Measurements from ENCODE around the gene C2orf80. TPM values are rescaled to one million over a fixed set of nuclear protein-coding genes. Genes with fewer than 3 reads are reported as not detected.

Gene C2orf80
- total RNA-seq, 1 donor from 2014 or later, result not detected

GRCh38 chr2:208192611-208193236 is 2.9 kb upstream of the C2orf80 start:
- no peak for DNase-seq (ENCODE audit: low read depth)

GRCh38 chr2:208189069-208189809 is 591 bp downstream of the C2orf80 start:
- no peak for TF ChIP-seq CTCF (conservative IDR thresholded peaks at IDR 0.05; ENCODE audit: low read depth, low read length)

More at GRCh38 chr2:208192611-208193236, 2.9 kb upstream of the C2orf80 start:
- H3K4me3 ChIP-seq (ENCODE audit: low read depth, low read length), result no peak overlapping the region
- no peak for TF ChIP-seq CTCF (conservative IDR thresholded peaks at IDR 0.05; ENCODE audit: low read depth, low read length)

DNA sequence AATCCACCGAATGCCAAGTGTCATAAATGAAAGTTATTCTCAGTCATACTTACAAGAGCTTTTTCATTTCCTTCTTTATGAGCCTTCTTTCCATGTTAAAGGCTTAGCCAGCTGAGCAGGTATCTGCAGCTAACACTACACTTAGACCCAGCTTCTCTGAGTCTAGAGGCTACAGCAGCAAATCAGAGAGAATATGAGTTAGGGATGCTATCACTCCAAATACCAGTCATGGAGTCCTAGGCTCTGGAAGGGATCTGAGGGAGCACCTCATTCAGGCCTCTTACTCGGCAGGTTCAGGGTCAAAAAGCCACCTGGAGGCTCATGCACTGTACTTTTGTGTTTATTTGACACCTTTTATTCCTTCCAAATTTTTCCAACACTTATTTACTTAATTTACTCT is 2.9 kb downstream of the C2orf80 start:
- no peak overlapping the region for H3K4me3 ChIP-seq (ENCODE audit: low read depth, low read length)
- no peak for TF ChIP-seq CTCF (conservative IDR thresholded peaks at IDR 0.05; ENCODE audit: low read depth, low read length)
- DNase-seq (ENCODE audit: low read depth), result no peak

More at GRCh38 chr2:208189069-208189809, 591 bp downstream of the C2orf80 start:
- DNase-seq (ENCODE audit: low read depth), result no peak
- no peak overlapping the region for H3K4me3 ChIP-seq (ENCODE audit: low read depth, low read length)

- H3K4me3 ChIP-seq (ENCODE audit: low read depth, low read length), result no peak overlapping the region
- TF ChIP-seq CTCF (conservative IDR thresholded peaks at IDR 0.05; ENCODE audit: low read depth, low read length), result no peak
- no peak for DNase-seq (ENCODE audit: low read depth)
These were observed 3.4 kb downstream of the C2orf80 start for GRCh38 chr2:208186465-208186864.

GRCh38 chr2:208183972-208184705 is 5.7 kb downstream of the C2orf80 start:
- no peak for DNase-seq (ENCODE audit: low read depth)
- no peak for TF ChIP-seq CTCF (conservative IDR thresholded peaks at IDR 0.05; ENCODE audit: low read depth, low read length)
- H3K4me3 ChIP-seq (ENCODE audit: low read depth, low read length), result no peak overlapping the region

DNA sequence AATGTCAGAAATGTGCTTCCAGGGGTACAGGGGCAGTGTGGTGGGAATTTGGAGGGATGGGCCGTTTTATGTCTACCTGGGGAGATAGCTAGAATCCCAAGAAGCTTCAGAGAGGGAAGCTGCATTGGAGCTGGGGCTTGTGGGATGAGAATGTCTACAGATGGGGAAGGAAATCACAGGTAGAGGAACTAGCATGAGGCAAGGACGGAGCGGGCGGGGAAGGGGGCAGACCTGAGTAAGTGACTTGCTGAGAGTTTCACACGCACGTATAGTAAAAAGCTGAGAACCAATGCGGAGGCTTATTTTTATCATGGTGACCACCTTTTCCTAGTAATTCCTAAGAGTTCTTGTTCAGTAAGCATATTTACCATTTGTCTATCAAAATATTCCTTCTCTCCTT is 6.3 kb downstream of the C2orf80 start:
- DNase-seq (ENCODE audit: low read depth), result no peak
- no peak for TF ChIP-seq CTCF (conservative IDR thresholded peaks at IDR 0.05; ENCODE audit: low read depth, low read length)
- no peak overlapping the region for H3K4me3 ChIP-seq (ENCODE audit: low read depth, low read length)

Data from epithelial cell of proximal tubule (primary cell).